Mesothelial cell of epicardium (in vitro differentiated cells): ENCODE results near the gene OR2T6. TPM values are rescaled to one million over a fixed set of nuclear protein-coding genes. Genes with fewer than 3 reads are reported as not detected.

Experiments
- DNase-seq, 2 experiments: peaks; one replicate each; pipeline ENCODE4 v3.0.0; 2021; ENCODE audit warnings: low spot score in 2 of 2; ENCODE audit not compliant: unreplicated experiment in 2 of 2
- H3K27ac Mint-ChIP-seq: 2 replicates; pipeline ENCODE4 v1.8.0; 2021; ENCODE audit warnings: mixed read lengths
- H3K27me3 Mint-ChIP-seq: 2 replicates; pipeline ENCODE4 v1.8.0; 2021; ENCODE audit warnings: low read depth, mixed read lengths
- H3K36me3 Mint-ChIP-seq: 2 replicates; pipeline ENCODE4 v1.8.0; 2021; ENCODE audit warnings: mixed read lengths
- H3K4me1 Mint-ChIP-seq: 2 replicates; pipeline ENCODE4 v1.8.0; 2021; ENCODE audit warnings: mixed read lengths
- H3K4me3 Mint-ChIP-seq: 2 replicates; pipeline ENCODE4 v1.8.0; 2021; ENCODE audit warnings: mild to moderate bottlenecking, moderate library complexity, mixed read lengths
- H3K9me3 Mint-ChIP-seq: 2 replicates; pipeline ENCODE4 v1.8.0; 2021; ENCODE audit warnings: mixed read lengths
- total RNA-seq: library from RNA; stranded (reverse); gene quantifications from 3 replicates; pipeline ENCODE4 v1.2.1, GENCODE V29; 2021
- TF ChIP-seq, protein P1 (sequence below): fragments of 200-600 bp; sonication (generic); IDR thresholded peaks from one replicate; pipeline ENCODE4 v1.5.0; 2021; ENCODE audit warnings: antibody characterized with exemption; ENCODE audit not compliant: unreplicated experiment

The OR2T6 gene
- not detected in 3 replicates for total RNA-seq

DNA sequence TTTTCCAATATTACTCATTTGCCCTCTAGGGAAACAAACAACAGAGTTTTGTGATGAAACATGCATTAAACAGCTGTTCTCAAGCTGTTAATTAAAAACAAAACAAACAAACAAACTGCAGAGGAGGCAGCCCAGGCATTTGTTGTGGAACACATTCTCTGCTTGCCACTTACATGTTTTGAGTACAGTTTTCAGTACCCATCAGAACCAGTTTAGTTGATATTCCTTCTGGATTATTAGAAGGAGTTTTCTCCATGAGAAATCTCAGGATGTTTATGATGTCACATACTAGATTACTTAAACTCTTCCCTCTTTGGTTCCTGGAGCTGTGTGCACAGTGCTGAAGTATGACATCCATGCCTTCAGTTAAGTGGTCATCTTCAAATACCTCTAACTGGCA, at the start of gene OR2T6:
Gene OR2T6, plus strand, starts transcription at position 301 of the 400 bp plus-strand sequence. CDS start 11,863 bp downstream, outside the sequence.
- Mint-ChIP-seq H3K27ac (no peak within 1 kb of the TSS), H3K4me1 (no peaks in the 10 kb centered on the region)

GRCh38 chr1:248343451-248343850, 32.1 kb upstream of the OR2T6 start:
- Mint-ChIP-seq H3K4me3 (no peak overlapping the region), H3K27me3 (no peaks in the 10 kb centered on the region), H3K36me3 (no peaks in the 10 kb centered on the region), H3K9me3 (peaks cover 58% of the 10 kb centered on the region), H3K27ac (no peak overlapping the region), H3K4me1 (no peaks in the 10 kb centered on the region)
- TF ChIP-seq, protein P1, sequence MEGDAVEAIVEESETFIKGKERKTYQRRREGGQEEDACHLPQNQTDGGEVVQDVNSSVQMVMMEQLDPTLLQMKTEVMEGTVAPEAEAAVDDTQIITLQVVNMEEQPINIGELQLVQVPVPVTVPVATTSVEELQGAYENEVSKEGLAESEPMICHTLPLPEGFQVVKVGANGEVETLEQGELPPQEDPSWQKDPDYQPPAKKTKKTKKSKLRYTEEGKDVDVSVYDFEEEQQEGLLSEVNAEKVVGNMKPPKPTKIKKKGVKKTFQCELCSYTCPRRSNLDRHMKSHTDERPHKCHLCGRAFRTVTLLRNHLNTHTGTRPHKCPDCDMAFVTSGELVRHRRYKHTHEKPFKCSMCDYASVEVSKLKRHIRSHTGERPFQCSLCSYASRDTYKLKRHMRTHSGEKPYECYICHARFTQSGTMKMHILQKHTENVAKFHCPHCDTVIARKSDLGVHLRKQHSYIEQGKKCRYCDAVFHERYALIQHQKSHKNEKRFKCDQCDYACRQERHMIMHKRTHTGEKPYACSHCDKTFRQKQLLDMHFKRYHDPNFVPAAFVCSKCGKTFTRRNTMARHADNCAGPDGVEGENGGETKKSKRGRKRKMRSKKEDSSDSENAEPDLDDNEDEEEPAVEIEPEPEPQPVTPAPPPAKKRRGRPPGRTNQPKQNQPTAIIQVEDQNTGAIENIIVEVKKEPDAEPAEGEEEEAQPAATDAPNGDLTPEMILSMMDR: no peak
- DNase-seq: no peak

More for the DNA sequence above, at the start of gene OR2T6:
- Mint-ChIP-seq H3K9me3 (peaks cover 79% of the 10 kb centered on the region), H3K36me3 (no peaks in the 10 kb centered on the region), H3K27me3 (no peaks in the 10 kb centered on the region), H3K4me3 (no peak within 1 kb of the TSS)
- DNase-seq: no peak
- TF ChIP-seq, protein P1: no peak

DNA sequence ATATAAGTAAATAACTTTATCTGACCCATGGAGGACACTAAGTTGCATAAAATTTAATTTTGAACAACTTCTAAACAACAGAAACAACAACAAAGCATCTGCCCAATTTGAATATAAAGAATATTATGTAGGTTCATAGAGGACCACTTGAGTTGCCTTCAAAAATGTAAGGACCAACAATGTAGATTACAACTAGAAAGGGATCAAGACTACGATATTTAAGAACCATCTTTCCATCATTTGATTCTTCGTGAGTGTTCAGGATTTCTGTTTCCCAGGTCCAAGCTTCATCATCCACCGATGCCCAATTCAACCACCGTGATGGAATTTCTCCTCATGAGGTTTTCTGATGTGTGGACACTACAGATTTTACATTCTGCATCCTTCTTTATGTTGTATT, 27.1 kb upstream of the OR2T6 start, which contains the start of gene OR14C36:
Gene OR14C36, plus strand, starts transcription at position 301 of the 400 bp plus-strand sequence. Its CDS starts 0 bp downstream, at position 301.
- no peak within 1 kb of the TSS for H3K4me3 Mint-ChIP-seq
- peaks cover 51% of the 10 kb centered on the region for H3K9me3 Mint-ChIP-seq
- H3K4me1 Mint-ChIP-seq: no peaks in the 10 kb centered on the region
- DNase-seq: no peak
- TF ChIP-seq, protein P1: no peak
- H3K36me3 Mint-ChIP-seq: no peaks in the 10 kb centered on the region
- no peaks in the 10 kb centered on the region for H3K27me3 Mint-ChIP-seq
- H3K27ac Mint-ChIP-seq: no peak within 1 kb of the TSS

GRCh38 chr1:248359415-248359814, 16.1 kb upstream of the OR2T6 start:
- no peaks in the 10 kb centered on the region for H3K36me3 Mint-ChIP-seq
- TF ChIP-seq, protein P1: no peak
- H3K9me3 Mint-ChIP-seq: peaks cover 74% of the 10 kb centered on the region
- no peaks in the 10 kb centered on the region for H3K4me1 Mint-ChIP-seq
- no peaks in the 10 kb centered on the region for H3K27me3 Mint-ChIP-seq
- H3K4me3 Mint-ChIP-seq: no peak overlapping the region
- DNase-seq: no peak
- no peak overlapping the region for H3K27ac Mint-ChIP-seq

DNA sequence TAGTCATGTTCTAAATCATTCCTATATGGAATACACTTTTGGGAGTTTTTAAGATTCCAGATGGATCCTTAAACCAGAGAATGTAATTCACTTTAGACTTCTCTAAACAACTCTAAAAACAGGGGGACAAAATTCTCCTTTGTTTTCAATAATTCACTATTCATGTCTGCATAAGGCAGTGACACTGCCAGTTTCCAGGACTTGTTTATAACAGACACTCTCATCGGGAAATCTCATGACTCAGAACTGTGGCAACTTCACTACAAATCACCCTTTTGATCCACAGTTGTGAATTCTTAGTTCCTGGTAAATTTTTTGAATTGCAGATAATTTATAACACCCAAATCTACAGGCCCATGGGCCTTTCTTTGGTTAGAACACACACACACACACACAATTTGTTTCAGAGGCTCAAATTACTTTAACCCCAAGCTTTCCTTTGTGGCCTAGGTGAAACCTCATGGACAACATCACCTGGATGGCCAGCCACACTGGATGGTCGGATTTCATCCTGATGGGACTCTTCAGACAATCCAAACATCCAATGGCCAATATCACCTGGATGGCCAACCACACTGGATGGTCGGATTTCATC, 14.3 kb upstream of the OR2T6 start, which contains the start of gene OR2T4:
Gene OR2T4, plus strand, starts transcription at position 545 of the 595 bp plus-strand sequence. Its CDS starts 0 bp downstream, at position 545.
- no peaks in the 10 kb centered on the region for H3K27me3 Mint-ChIP-seq
- no peak within 1 kb of the TSS for H3K27ac Mint-ChIP-seq
- no peaks in the 10 kb centered on the region for H3K4me1 Mint-ChIP-seq
- H3K9me3 Mint-ChIP-seq: peaks cover 88% of the 10 kb centered on the region
- H3K4me3 Mint-ChIP-seq: no peak within 1 kb of the TSS
- no peaks in the 10 kb centered on the region for H3K36me3 Mint-ChIP-seq
- DNase-seq: no peak
- TF ChIP-seq, protein P1: no peak
